Activated naive CD4-positive, alpha-beta T cell treated with anti-CD3 and anti-CD28 coated beads, Interleukin-2, amount 50 U/mL, for 72 hours (primary cell): ENCODE data around the gene KIF5A. TPM values are rescaled to one million over a fixed set of nuclear protein-coding genes. Genes with fewer than 3 reads are reported as not detected.
"Not testable (repeated sequence)": the region's sequence is repeated elsewhere in the genome, so short reads cannot be mapped to it uniquely, and the experiment has no call there.

Source experiments
- ATAC-seq, 2 donors: fragments of 150-1000 bp; cut with Tn5 transposase; 2 replicates each; pipeline ENCODE4 v1.10.0; 2021; ENCODE audit warnings: mild to moderate bottlenecking in 2 of 2, moderate library complexity in 2 of 2
- DNase-seq, 2 donors: peaks; one replicate each; pipeline ENCODE4 v3.0.0; 2021 to 2022; ENCODE audit warnings: low spot score in 2 of 2
- H3K27ac Mint-ChIP-seq, 2 donors: one replicate each; pipeline ENCODE4 v1.8.0; 2022; ENCODE audit warnings: mild to moderate bottlenecking in 2 of 2, mixed read lengths in 2 of 2
- H3K36me3 Mint-ChIP-seq, 2 donors: one replicate each; pipeline ENCODE4 v1.8.0; 2022; ENCODE audit warnings: mixed read lengths in 2 of 2
- H3K9me3 Mint-ChIP-seq, 2 donors: one replicate each; pipeline ENCODE4 v1.8.0; 2022; ENCODE audit warnings: mixed read lengths in 2 of 2
- total RNA-seq, 2 donors: library from RNA; stranded (reverse); gene quantifications; one replicate each; pipeline ENCODE4 v1.2.3, GENCODE V29; 2022

The KIF5A gene
- total RNA-seq, 2 donors from 2014 or later, result 0.75 to 3.4 TPM

DNA sequence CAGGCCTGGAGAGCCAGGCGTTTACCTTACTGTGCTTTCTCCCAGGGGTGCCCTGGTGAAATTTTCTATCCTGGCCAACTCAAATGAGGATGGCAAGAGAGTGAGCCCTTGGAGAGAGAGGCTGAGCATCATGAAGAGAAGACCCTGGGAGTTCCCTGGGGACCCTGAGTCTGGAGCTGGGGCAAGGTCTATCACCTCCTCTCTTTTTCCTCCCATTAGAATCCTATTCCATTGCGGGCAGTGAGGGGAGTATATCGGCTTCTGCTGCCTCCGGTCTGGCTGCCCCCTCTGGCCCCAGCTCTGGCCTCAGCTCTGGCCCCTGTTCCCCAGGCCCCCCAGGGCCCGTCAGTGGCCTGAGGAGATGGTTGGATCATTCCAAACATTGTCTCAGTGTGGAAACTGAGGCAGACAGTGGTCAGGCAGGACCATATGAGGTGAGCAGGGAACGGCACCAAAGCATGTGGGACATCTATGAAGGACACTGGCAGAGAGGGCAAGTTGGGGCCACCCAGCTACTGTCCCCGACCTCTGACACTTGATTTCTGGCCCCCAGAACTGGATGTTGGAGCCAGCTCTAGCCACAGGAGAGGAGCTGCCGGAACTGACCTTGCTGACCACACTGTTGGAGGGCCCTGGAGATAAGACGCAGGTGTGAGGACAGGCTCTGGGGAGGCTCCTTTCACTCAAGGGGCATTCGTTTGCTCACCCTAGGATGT is 63.0 kb downstream of the KIF5A start:
- H3K36me3 Mint-ChIP-seq, result no peaks in the 10 kb centered on the region

GRCh38 chr12:57613427-57614109 is 63.7 kb downstream of the KIF5A start:
- no peaks in the 10 kb centered on the region for H3K9me3 Mint-ChIP-seq
- peak in 1 of 2 donors; percentile 39 for DNase-seq
- H3K27ac Mint-ChIP-seq, result no peak overlapping the region
- no peak for ATAC-seq
- H3K36me3 Mint-ChIP-seq, result no peaks in the 10 kb centered on the region

More for the DNA sequence above, 63.0 kb downstream of the KIF5A start:
- ATAC-seq (no peak), DNase-seq (peak in 1 of 2 donors; percentile 20)
- H3K27ac Mint-ChIP-seq, result no peak overlapping the region
- H3K9me3 Mint-ChIP-seq, result no peaks in the 10 kb centered on the region

GRCh38 chr12:57614178-57614947 is 64.5 kb downstream of the KIF5A start:
- Mint-ChIP-seq H3K9me3 (no peaks in the 10 kb centered on the region), H3K27ac (no peak overlapping the region), H3K36me3 (no peaks in the 10 kb centered on the region)
- peak in 1 of 2 donors; percentile 29 for ATAC-seq
- DNase-seq, result peak in 1 of 2 donors; percentile 43

DNA sequence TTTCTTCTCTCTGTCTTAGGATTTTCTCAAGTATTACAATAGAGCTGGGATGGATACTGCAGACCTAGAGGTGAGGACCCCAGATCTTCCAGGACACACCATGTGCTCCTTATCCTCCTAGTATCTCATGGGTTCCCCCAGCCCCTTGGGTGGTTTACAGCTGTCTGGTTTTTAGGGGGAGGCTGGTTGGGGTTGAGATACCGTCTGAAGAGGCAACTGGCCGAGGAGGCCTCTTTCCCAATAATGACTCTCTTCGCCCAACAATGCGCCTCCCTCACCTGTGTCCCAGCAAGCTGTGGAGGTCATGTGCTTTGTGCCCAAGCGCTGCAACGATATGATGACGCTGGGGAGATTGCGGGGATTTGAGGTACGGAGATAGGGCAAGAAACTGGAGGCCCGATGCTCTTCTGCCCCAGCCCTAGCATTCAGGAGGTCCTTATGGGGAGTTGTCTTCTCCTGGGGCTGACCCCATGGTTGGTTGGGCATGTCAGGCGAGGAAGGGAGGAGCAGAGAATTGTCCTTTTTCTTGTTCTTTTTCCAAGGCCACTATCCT is 65.2 kb downstream of the KIF5A start:
- Mint-ChIP-seq H3K9me3 (no peaks in the 10 kb centered on the region), H3K27ac (no peak overlapping the region), H3K36me3 (no peaks in the 10 kb centered on the region)
- DNase-seq (peak in 1 of 2 donors; percentile 30), ATAC-seq (no peak)

- DNase-seq (no peak), ATAC-seq (no peak)
- H3K9me3 Mint-ChIP-seq, result no peaks in the 10 kb centered on the region
- peaks cover 0 to 2% of the 10 kb centered on the region in 2 donors for H3K36me3 Mint-ChIP-seq
- no peak overlapping the region for H3K27ac Mint-ChIP-seq
Measured at GRCh38 chr12:57615637-57616036, 65.8 kb downstream of the KIF5A start.

DNA sequence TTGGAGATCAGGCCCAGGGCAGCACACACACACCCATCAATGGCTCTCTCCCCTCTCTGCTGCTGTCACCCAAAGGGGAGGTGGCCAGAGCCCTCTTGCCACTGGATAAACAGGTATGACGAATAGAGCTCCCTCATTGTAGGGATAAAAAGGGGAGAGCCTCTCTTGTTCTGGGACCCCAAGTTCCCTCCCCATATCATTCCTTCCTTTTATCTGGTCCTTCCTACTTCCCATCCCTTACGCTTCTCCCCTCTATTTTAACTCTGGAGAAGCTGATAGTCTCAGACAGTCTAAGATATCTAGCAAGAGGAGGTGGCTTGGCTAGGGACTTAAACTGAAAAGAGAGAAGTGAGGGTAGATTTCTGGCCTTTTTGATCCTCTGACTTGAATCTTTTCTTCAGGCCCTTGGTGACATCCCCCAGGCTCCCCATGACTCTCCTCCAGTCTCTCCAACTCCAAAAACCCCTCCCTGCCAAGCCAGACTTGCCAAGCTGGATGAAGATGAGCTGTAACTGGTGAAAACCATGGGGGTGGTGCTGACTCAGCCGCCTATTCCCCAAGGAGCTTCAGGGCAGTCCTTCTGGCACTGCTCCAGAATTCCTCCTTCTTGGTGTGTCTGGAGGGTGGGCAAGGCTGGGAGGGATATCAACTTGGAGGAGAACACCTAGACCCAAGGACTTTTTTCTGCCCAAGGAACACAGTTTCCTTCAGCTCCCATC is 66.7 kb downstream of the KIF5A start:
- ATAC-seq (no peak), DNase-seq (no peak)
- H3K27ac Mint-ChIP-seq, result no peak overlapping the region
- H3K9me3 Mint-ChIP-seq, result no peaks in the 10 kb centered on the region
- H3K36me3 Mint-ChIP-seq, result peaks cover 0 to 4% of the 10 kb centered on the region in 2 donors

GRCh38 chr12:57617942-57618341 is 68.1 kb downstream of the KIF5A start:
- H3K9me3 Mint-ChIP-seq, result no peaks in the 10 kb centered on the region
- ATAC-seq (no peak), DNase-seq (no peak)
- H3K36me3 Mint-ChIP-seq, result peaks cover 0 to 4% of the 10 kb centered on the region in 2 donors
- H3K27ac Mint-ChIP-seq, result no peak overlapping the region

GRCh38 chr12:57618431-57618830 is 68.6 kb downstream of the KIF5A start:
- H3K36me3 Mint-ChIP-seq, H3K9me3 Mint-ChIP-seq, ATAC-seq, H3K27ac Mint-ChIP-seq, DNase-seq: not testable (repeated sequence)

DNA sequence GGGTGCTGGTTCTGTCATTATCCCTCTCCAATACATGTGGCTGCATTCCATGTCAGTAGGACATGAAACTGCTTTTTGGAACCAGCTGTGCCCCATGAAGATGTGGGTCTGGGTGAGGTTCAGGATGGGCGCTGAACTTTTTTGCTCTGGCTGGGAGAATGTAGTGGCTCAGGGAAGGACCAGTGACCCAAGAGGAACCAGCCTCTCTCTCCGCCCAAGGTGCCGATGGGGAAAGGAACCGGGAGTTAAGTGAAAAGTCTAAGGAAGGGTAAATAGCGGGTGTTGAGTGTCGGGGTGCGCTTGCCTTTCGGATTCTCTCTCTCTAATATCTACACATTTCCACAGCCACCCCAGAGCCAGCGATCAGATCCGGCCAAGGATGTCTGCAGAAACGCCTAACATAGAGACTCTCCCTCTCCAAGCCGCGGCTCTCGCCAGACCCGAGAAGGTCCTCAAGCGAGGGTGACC is 69.2 kb downstream of the KIF5A start:
- DNase-seq (no peak), ATAC-seq (no peak)
- peaks cover 0 to 4% of the 10 kb centered on the region in 2 donors for H3K36me3 Mint-ChIP-seq
- no peaks in the 10 kb centered on the region for H3K9me3 Mint-ChIP-seq
- H3K27ac Mint-ChIP-seq, result no peak overlapping the region

DNA sequence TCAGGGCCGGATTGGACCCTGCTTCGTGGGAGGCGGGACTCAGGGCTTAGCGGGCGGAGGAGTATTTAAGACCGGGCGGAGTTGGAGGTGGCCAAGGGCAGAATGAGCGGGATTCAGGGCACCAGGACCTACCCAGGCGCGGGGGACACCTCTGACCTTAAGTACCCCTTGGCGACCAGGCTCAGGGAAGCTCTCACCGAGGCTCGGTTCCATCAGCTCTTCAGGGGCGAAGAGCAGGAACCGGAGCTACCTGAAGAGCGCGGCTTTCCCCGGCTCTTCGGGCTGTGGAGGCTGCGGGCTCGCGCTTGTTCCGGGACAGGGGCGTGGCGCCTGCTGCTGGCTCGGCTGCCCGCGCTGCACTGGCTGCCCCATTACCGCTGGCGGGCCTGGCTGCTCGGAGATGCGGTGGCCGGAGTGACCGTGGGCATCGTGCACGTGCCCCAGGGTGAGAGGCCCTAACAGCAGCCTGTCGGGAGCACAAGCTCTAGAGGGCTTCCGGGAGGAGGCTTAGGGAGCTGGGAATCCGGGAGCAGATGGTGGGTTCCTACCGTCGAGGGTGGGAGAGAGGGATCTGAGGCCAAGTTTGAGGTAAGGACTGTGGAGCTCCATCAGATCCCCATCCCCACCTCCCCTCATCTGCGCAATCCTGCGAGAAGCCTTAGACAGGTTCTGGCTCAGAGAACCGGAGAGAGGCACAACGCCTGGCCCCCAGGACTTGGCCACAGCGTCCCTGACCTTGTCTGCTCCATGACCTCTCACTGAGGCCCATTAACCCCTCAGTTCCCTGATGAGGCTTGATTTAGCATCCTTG is 69.8 kb downstream of the KIF5A start:
- Mint-ChIP-seq H3K9me3 (no peaks in the 10 kb centered on the region), H3K27ac (no peak overlapping the region), H3K36me3 (peaks cover 0 to 4% of the 10 kb centered on the region in 2 donors)
- peak; percentile 27 to 36 for ATAC-seq
- no peak for DNase-seq

DNA sequence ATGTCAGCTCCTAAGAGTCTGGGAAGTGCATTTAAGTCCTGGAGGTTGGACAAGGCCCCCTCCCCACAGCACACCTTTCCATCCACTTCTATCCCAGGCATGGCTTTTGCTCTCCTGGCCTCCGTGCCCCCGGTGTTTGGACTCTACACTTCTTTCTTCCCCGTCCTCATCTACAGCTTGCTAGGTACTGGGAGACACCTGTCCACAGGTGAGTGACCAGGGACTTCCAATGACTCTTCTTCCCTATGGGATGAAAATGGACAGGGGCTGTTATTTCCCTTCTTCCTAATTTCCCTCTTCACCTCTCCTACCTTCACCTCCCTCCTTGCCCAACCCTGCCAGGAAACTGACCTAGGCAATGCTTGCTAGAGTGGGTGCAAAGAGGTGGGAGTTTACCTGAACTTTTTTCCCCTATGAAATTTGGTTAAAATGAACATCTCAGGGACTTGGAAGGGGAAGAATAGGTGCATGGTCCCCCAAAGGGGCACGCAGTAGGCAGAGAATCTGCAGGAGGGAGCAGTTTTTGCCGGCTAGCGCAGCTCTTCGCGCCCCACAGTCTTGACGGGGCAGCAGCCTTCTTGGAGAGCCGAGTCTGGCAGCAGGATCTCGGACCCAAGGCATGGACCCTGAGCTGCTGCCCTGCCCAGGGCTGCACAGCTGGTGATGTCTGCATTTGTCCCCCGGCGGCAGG is 70.5 kb downstream of the KIF5A start:
- ATAC-seq (no peak), DNase-seq (no peak)
- no peaks in the 10 kb centered on the region for H3K9me3 Mint-ChIP-seq
- no peak overlapping the region for H3K27ac Mint-ChIP-seq
- H3K36me3 Mint-ChIP-seq, result peaks cover 0 to 4% of the 10 kb centered on the region in 2 donors

DNA sequence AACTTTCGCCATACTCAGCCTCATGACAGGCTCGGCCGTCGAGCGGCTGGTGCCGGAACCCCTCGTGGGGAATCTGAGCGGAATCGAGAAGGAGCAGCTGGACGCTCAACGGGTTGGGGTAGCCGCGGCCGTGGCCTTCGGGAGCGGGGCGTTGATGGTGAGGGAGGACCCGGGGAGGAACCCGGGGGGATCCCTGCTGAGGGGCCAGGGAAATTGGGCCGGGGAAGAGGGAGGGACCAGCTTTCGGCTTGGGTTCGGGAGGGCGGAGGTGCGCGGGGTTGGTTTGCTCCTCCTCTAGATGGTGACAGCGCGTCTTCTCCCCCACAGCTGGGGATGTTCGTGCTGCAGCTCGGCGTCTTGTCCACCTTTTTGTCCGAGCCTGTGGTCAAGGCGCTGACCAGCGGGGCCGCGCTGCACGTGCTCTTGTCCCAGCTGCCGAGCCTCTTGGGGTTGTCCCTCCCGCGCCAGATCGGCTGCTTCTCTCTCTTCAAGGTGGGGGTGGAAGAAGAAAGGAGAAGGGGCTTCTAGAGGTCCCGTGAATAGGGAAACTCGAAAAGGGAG is 71.2 kb downstream of the KIF5A start:
- ATAC-seq, result peak in 1 of 2 donors; percentile 20
- no peaks in the 10 kb centered on the region for H3K9me3 Mint-ChIP-seq
- DNase-seq, result no peak
- H3K27ac Mint-ChIP-seq, result no peak overlapping the region
- peaks cover 0 to 4% of the 10 kb centered on the region in 2 donors for H3K36me3 Mint-ChIP-seq

DNA sequence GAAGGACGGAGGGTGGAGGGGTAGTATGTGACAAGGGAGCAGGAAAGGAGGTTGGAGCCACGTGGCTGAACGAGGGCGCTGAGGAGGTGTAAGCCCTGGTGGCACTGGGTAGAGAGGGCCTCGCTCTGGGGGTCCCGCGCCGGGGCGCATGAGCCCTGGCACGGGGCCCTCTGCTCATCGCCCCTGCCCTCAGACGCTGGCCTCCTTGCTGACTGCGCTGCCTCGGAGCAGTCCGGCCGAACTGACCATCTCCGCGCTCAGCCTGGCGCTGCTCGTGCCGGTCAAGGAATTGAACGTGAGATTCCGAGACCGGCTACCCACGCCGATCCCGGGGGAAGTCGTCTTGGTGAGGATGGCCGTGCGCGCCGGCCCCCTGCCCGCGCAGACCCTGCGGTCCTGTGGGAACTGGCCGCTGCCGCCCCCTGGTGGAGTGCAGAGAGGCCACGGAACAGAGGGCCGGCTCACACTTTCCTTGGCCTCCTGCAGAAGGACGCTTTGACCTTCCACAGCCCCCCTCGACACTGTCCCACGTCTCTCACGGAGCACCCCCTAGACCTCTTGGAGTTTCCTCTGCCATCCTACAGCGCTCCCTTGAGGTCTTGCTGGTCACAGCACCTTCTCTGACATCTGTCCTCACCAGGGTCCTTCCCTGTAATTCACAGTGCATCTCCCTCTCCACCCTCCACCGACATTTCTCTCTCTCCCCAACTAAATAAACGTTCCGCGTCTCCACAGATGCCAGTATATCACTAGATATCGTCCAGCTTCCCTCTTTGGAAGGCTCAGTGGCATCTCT is 71.9 kb downstream of the KIF5A start:
- Mint-ChIP-seq H3K36me3 (peaks cover 0 to 4% of the 10 kb centered on the region in 2 donors), H3K9me3 (no peaks in the 10 kb centered on the region), H3K27ac (no peak overlapping the region)

More for the DNA sequence above, 71.9 kb downstream of the KIF5A start:
- DNase-seq (peak in 1 of 2 donors; percentile 71), ATAC-seq (peak; percentile 86 to 89)
